Measurements from ENCODE around the gene EXOC4. TPM values are rescaled to one million over a fixed set of nuclear protein-coding genes. Genes with fewer than 3 reads are reported as not detected.

Gene EXOC4
- total RNA-seq, 1 experiment from 2014 or later = 75.8 TPM

DNA sequence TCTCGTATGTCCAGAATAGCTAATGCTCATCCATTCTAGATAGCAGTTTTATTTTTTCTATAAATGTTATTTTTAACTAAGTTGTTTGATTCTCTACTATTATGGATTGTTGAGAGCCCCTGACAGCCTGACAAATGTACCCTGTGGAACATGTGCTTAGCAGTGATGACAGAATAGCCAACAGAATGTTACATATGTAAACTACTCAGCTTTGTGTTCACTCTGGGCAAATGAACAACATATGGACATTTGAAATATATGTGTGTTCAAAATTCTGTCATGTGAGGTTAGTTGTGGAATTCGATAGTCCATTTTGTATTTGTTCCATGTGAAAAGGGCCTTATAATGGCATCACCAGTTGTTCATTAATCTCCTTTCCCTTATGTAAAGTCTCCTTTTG lies 199.7 kb downstream of the EXOC4 start:
- Mint-ChIP-seq H3K4me3 (no peak overlapping the region), H3K36me3 (ENCODE audit: insufficient read depth in 1 of 3, low read depth in 3 of 3) (no peaks in the 10 kb centered on the region), H3K4me1 (peaks cover 5 to 8% of the 10 kb centered on the region in 2 experiments; a peak in 3 of 4 replicates), H3K27me3 (ENCODE audit: low read depth) (no peaks in the 10 kb centered on the region), H3K9me3 (no peaks in the 10 kb centered on the region), H3K27ac (no peak overlapping the region)
- H2BK12ac ChIP-seq (ENCODE audit: insufficient read length, low read depth, low read length) = no peak overlapping the region
- H2AK5ac ChIP-seq (ENCODE audit: insufficient read length, low read length) = no peak overlapping the region
- H3K9me3 ChIP-seq (ENCODE audit: control insufficient read depth, low read depth, low read length) = no peaks in the 10 kb centered on the region
- H3K27me3 ChIP-seq (ENCODE audit: insufficient read depth, low read length) = no peaks in the 10 kb centered on the region
- no peaks in the 10 kb centered on the region for H3K79me1 ChIP-seq (ENCODE audit: insufficient read depth, low read depth, low read length, poor library complexity, severe bottlenecking)
- H2BK15ac ChIP-seq (ENCODE audit: low read depth, low read length) = no peak overlapping the region
- no peak overlapping the region for H3K9ac ChIP-seq (ENCODE audit: extremely low read depth, insufficient read length, low read length)
- WGBS (ENCODE audit: extremely low coverage, insufficient read length, low lambda C conversion rate) = no CpG with 5 or more reads among the region's 2 CpGs
- no peak overlapping the region for H3K27ac ChIP-seq (ENCODE audit: insufficient read length, low read depth, low read length)
- no peak overlapping the region for H4K5ac ChIP-seq (ENCODE audit: insufficient read length, low read depth, low read length)
- no peak overlapping the region for H4K8ac ChIP-seq (replicated peaks; ENCODE audit: insufficient read length, low read depth, low read length)
- no peak overlapping the region for H2AFZ ChIP-seq (ENCODE audit: low read length)
- no peaks in the 10 kb centered on the region; the same call in 1 of the 2 replicates for H3K4me1 ChIP-seq (ENCODE audit: insufficient read depth, low read length)
- H4K20me1 ChIP-seq (ENCODE audit: control insufficient read depth, insufficient read depth, insufficient read length) = no peaks in the 10 kb centered on the region
- H3K23ac ChIP-seq (ENCODE audit: insufficient read length, low read depth, low read length) = no peak overlapping the region
- no peaks in the 10 kb centered on the region for H3K79me2 ChIP-seq (ENCODE audit: insufficient read depth, low read length)
- H3K23me2 ChIP-seq (ENCODE audit: insufficient read length, low read depth, low read length, poor library complexity, severe bottlenecking) = no peaks in the 10 kb centered on the region
- H3K4ac ChIP-seq (ENCODE audit: low read depth, low read length) = no peak overlapping the region
- no peak overlapping the region for H4K91ac ChIP-seq (ENCODE audit: insufficient read length, low read depth, low read length)
- no peak overlapping the region for H2BK5ac ChIP-seq (ENCODE audit: insufficient read length, low read length)
- H3K14ac ChIP-seq (ENCODE audit: insufficient read depth, low read length) = no peak overlapping the region
- H3K4me2 ChIP-seq (ENCODE audit: insufficient read depth, insufficient read length, low read length) = no peak overlapping the region
- DNase-seq = no peak
- no peak overlapping the region for H2BK120ac ChIP-seq (ENCODE audit: low read depth, low read length, poor library complexity, severe bottlenecking)
- H3K56ac ChIP-seq (ENCODE audit: insufficient read length, low read depth, low read length) = no peak overlapping the region
- no peak overlapping the region for H3K18ac ChIP-seq (ENCODE audit: insufficient read length, low read depth, low read length)
- no peak overlapping the region for H3T11ph ChIP-seq (ENCODE audit: low read length)
- no peak overlapping the region for H2BK20ac ChIP-seq (ENCODE audit: low read depth, low read length, poor library complexity, severe bottlenecking)
- TF ChIP-seq, protein P1, sequence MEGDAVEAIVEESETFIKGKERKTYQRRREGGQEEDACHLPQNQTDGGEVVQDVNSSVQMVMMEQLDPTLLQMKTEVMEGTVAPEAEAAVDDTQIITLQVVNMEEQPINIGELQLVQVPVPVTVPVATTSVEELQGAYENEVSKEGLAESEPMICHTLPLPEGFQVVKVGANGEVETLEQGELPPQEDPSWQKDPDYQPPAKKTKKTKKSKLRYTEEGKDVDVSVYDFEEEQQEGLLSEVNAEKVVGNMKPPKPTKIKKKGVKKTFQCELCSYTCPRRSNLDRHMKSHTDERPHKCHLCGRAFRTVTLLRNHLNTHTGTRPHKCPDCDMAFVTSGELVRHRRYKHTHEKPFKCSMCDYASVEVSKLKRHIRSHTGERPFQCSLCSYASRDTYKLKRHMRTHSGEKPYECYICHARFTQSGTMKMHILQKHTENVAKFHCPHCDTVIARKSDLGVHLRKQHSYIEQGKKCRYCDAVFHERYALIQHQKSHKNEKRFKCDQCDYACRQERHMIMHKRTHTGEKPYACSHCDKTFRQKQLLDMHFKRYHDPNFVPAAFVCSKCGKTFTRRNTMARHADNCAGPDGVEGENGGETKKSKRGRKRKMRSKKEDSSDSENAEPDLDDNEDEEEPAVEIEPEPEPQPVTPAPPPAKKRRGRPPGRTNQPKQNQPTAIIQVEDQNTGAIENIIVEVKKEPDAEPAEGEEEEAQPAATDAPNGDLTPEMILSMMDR (conservative IDR thresholded peaks at IDR 0.05) = no peak
